ENCODE data around the gene METRN.
A peak's percentile ranks its signal among the peaks of the same experiment; 100 is the strongest.

METRN gene

GRCh38 chr16:674214-674881 is 40.6 kb upstream of the METRN start:
- DNase-seq (ENCODE audit: low read depth), result no peak
- no peak overlapping the region for H3K4me3 ChIP-seq (ENCODE audit: low read depth, low read length)
- in situ Hi-C loops (cut with HindIII; ENCODE audit: low sequenced_read_pairs), result no loop called here
- no peak for TF ChIP-seq CTCF (IDR thresholded peaks at IDR 0.05; ENCODE audit: low read depth, low read length, missing control alignments)

DNA sequence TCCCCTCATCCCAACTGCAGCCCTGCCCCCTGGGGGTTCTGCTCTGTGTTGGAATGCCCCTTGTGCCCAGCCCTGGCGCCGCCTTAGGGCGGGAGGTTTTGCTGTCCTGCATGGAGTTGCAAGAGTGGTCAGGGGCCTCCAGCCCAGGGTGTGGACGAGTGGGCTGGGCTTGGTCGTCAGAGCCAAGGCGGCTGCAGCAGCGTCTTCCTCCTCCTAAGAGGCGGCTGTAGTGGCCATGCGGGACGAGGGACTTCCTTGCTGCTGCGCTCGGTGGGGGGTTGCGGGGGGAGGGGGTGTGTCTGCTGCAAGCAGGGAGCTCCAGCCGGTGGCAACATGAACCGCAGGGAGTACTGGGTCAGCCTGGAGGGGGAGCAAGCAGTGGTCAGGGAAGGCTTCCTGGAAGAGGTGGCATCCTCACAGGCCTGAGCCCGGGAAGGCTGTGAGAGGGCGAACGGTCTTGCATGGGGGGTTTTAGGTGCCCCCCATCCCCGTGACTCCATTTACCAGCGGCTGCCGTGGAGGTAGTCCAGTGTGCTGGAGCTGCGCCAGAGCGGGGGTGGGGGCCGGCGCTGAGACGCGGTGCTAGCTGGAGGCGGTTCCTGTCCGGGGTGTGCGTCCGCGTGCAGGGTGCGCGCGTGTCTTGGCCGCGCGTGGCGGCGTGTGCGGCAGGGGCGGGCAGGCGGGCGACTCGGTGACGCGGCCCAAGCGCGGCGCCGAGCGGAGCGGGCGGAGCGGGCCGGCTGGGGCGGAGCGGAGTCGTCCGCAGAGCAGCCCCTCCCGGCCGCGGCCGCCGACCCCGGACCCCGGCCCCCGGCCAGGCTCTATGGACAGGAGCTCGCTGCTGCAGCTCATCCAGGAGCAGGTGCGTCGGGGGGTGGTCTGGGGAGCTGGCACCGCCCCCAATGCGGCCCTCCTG is 39.7 kb upstream of the METRN start, which contains the start of gene RHBDL1:
TSS of gene RHBDL1 (plus strand) at position 704 of the 916 bp plus-strand sequence. CDS start at position 824, 120 bp downstream.
- in situ Hi-C loops (cut with HindIII; ENCODE audit: low sequenced_read_pairs), result no loop called here
- H3K4me3 ChIP-seq (ENCODE audit: low read depth, low read length), result peak within 1 kb of the TSS; percentile 31
- DNase-seq (ENCODE audit: low read depth), result no peak
- no peak for TF ChIP-seq CTCF (IDR thresholded peaks at IDR 0.05; ENCODE audit: low read depth, low read length, missing control alignments)

- no peak for TF ChIP-seq CTCF (IDR thresholded peaks at IDR 0.05; ENCODE audit: low read depth, low read length, missing control alignments)
- H3K4me3 ChIP-seq (ENCODE audit: low read depth, low read length), result peak overlapping the region; percentile 31
- DNase-seq (ENCODE audit: low read depth), result no peak
- in situ Hi-C loops (cut with HindIII; ENCODE audit: low sequenced_read_pairs), result no loop called here
Measured at GRCh38 chr16:675884-676564, 38.9 kb upstream of the METRN start.

GRCh38 chr16:676565-676902 is 38.4 kb upstream of the METRN start:
- in situ Hi-C loops (cut with HindIII; ENCODE audit: low sequenced_read_pairs), result no loop called here
- DNase-seq (ENCODE audit: low read depth), result no peak
- no peak for TF ChIP-seq CTCF (IDR thresholded peaks at IDR 0.05; ENCODE audit: low read depth, low read length, missing control alignments)
- H3K4me3 ChIP-seq (ENCODE audit: low read depth, low read length), result no peak overlapping the region

DNA sequence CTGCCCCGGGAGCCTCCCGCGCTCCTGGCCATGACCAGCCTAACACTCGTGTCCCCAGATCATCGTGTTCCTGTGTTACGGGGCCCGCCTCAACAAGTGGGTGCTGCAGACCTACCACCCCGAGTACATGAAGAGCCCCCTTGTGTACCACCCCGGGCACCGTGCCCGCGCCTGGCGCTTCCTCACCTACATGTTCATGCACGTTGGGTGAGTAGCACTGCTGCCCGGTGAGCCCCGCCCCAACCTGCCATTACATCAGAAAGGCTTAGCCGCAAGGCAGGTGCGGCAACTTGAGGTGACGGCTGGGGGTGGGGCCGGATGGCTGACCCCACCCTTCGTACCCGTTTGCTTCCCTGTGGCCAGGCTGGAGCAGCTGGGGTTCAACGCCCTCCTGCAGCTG is 38.0 kb upstream of the METRN start:
- in situ Hi-C loops (cut with HindIII; ENCODE audit: low sequenced_read_pairs), result no loop called here
- DNase-seq (ENCODE audit: low read depth), result no peak
- no peak for TF ChIP-seq CTCF (IDR thresholded peaks at IDR 0.05; ENCODE audit: low read depth, low read length, missing control alignments)
- H3K4me3 ChIP-seq (ENCODE audit: low read depth, low read length), result no peak overlapping the region
